SKM-1 treated with dmso at 0.1 percent for 144 hours (cell line): Measurements from ENCODE around the gene AGMO.

ENCODE experiments used
- DNase-seq: peaks from one replicate; lab custom pipeline; 2025; ENCODE audit not compliant: unreplicated experiment; lab: John Stamatoyannopoulos, UW

Gene AGMO

GRCh38 chr7:15462721-15463389 is 99.0 kb downstream of the AGMO start:
- DNase-seq = no peak

- no peak for DNase-seq
These were observed 100.2 kb downstream of the AGMO start for GRCh38 chr7:15461576-15461975.

- DNase-seq = no peak
These were observed 102.7 kb downstream of the AGMO start for GRCh38 chr7:15459018-15459615.

- DNase-seq = no peak
These were observed 103.5 kb downstream of the AGMO start for GRCh38 chr7:15457990-15458955.

GRCh38 chr7:15452670-15453069 is 109.1 kb downstream of the AGMO start:
- DNase-seq = no peak

- no peak for DNase-seq
These were observed 115.1 kb downstream of the AGMO start for GRCh38 chr7:15446722-15447121.

GRCh38 chr7:15446280-15446679 is 115.5 kb downstream of the AGMO start:
- DNase-seq = no peak

GRCh38 chr7:15441915-15442314 is 119.9 kb downstream of the AGMO start:
- no peak for DNase-seq

GRCh38 chr7:15440482-15440881 is 121.3 kb downstream of the AGMO start:
- no peak for DNase-seq

- no peak for DNase-seq
These were observed 122.0 kb downstream of the AGMO start for GRCh38 chr7:15439853-15440252.

- no peak for DNase-seq
These were observed 128.7 kb downstream of the AGMO start for GRCh38 chr7:15433151-15433550.

GRCh38 chr7:15430911-15431310 is 130.9 kb downstream of the AGMO start:
- no peak for DNase-seq

GRCh38 chr7:15430191-15430590 is 131.6 kb downstream of the AGMO start:
- DNase-seq = no peak

- DNase-seq = no peak
These were observed 137.3 kb downstream of the AGMO start for GRCh38 chr7:15424468-15424867.

GRCh38 chr7:15419596-15419995 is 142.2 kb downstream of the AGMO start:
- no peak for DNase-seq

- no peak for DNase-seq
These were observed 143.6 kb downstream of the AGMO start for GRCh38 chr7:15418264-15418663.

- no peak for DNase-seq
These were observed 144.3 kb downstream of the AGMO start for GRCh38 chr7:15417341-15417988.

- no peak for DNase-seq
These were observed 150.8 kb downstream of the AGMO start for GRCh38 chr7:15411019-15411418.

- DNase-seq = peak; percentile 79
These were observed 153.9 kb downstream of the AGMO start for GRCh38 chr7:15407910-15408309.

- no peak for DNase-seq
These were observed 158.1 kb downstream of the AGMO start for GRCh38 chr7:15403751-15404150.

- DNase-seq = no peak
These were observed 158.5 kb downstream of the AGMO start for GRCh38 chr7:15403315-15403714.
